ENCODE results near the gene TMEM97.
A peak's percentile ranks its signal among the peaks of the same experiment; 100 is the strongest.
"Not testable (repeated sequence)": the region's sequence is repeated elsewhere in the genome, so short reads cannot be mapped to it uniquely, and the experiment has no call there.

The TMEM97 gene

GRCh38 chr17:28318759-28319597 is at the start of gene TMEM97:
Gene TMEM97, plus strand, starts transcription at chr17:28319200. Its CDS starts 40 bp downstream, at chr17:28319240.
- peak; percentile 87 for DNase-seq

- no peak for DNase-seq
Measured at GRCh38 chr17:28270055-28270454, 48.9 kb upstream of the TMEM97 start.

- no peak for DNase-seq
Measured at GRCh38 chr17:28270926-28271325, 48.1 kb upstream of the TMEM97 start.

- no peak for DNase-seq
Measured at GRCh38 chr17:28271431-28271830, 47.6 kb upstream of the TMEM97 start.

- no peak for DNase-seq
Measured at GRCh38 chr17:28272166-28272565, 46.8 kb upstream of the TMEM97 start.

GRCh38 chr17:28273341-28273740 is 45.7 kb upstream of the TMEM97 start:
- not testable (repeated sequence) for DNase-seq

- DNase-seq: no peak
Measured at GRCh38 chr17:28274591-28275265, 44.3 kb upstream of the TMEM97 start.

- DNase-seq: no peak
Measured at GRCh38 chr17:28276011-28276410, 43.0 kb upstream of the TMEM97 start.

GRCh38 chr17:28279411-28279810 is 39.6 kb upstream of the TMEM97 start:
- DNase-seq: no peak

- no peak for DNase-seq
Measured at GRCh38 chr17:28280826-28281225, 38.2 kb upstream of the TMEM97 start.

- DNase-seq: no peak
Measured at GRCh38 chr17:28282596-28282995, 36.4 kb upstream of the TMEM97 start.

- DNase-seq: no peak
Measured at GRCh38 chr17:28285965-28286364, 33.0 kb upstream of the TMEM97 start.

GRCh38 chr17:28290703-28291102 is 28.3 kb upstream of the TMEM97 start:
- DNase-seq: no peak

- no peak for DNase-seq
Measured at GRCh38 chr17:28291780-28292330, 27.1 kb upstream of the TMEM97 start.

- not testable (repeated sequence) for DNase-seq
Measured at GRCh38 chr17:28292878-28293277, 26.1 kb upstream of the TMEM97 start.

GRCh38 chr17:28293994-28294393 is 25.0 kb upstream of the TMEM97 start:
- DNase-seq: no peak

- DNase-seq: no peak
Measured at GRCh38 chr17:28295677-28296578, 23.1 kb upstream of the TMEM97 start.

GRCh38 chr17:28298449-28298848 is 20.6 kb upstream of the TMEM97 start:
- no peak for DNase-seq

GRCh38 chr17:28306954-28307401 is 12.0 kb upstream of the TMEM97 start:
- DNase-seq: no peak

GRCh38 chr17:28313841-28314240 is 5.2 kb upstream of the TMEM97 start:
- DNase-seq: no peak

GRCh38 chr17:28315846-28316705 is 2.9 kb upstream of the TMEM97 start:
- DNase-seq: no peak

Data from NCI-H2227 treated with DMSO at 0.1 percent for 48 hours (cell line).